Large intestine (tissue), 3 donors: Measurements from ENCODE around the gene GATAD2B. TPM values are rescaled to one million over a fixed set of nuclear protein-coding genes. Genes with fewer than 3 reads are reported as not detected.

Experiments used
- DNase-seq, 2 donors: peaks; one replicate each; pipeline versions ENCODE4 v3.0.0 to v3.0.0-alpha.2; 2013
- H3K27ac ChIP-seq: one replicate; pipeline ENCODE4 v1.5.1; 2013; ENCODE audit warnings: low read length
- H3K27me3 ChIP-seq: 2 replicates; pipeline ENCODE4 v1.6.1; 2013; ENCODE audit warnings: low read length; ENCODE audit not compliant: control insufficient read depth, insufficient read depth
- H3K36me3 ChIP-seq: 2 replicates; pipeline ENCODE4 v1.6.1; 2013; ENCODE audit warnings: low read length; ENCODE audit not compliant: control insufficient read depth, insufficient read depth
- H3K4me1 ChIP-seq: one replicate; pipeline ENCODE4 v1.6.1; 2013; ENCODE audit warnings: low read length; ENCODE audit not compliant: control insufficient read depth, insufficient read depth
- H3K4me3 ChIP-seq: one replicate; pipeline ENCODE4 v1.5.1; 2013; ENCODE audit warnings: low read length
- H3K9me3 ChIP-seq: one replicate; pipeline ENCODE4 v1.6.1; 2013; ENCODE audit warnings: mild to moderate bottlenecking, low read depth, low read length, moderate library complexity; ENCODE audit not compliant: control insufficient read depth
- WGBS: methylation state at CpG from one replicate; pipeline ENCODE4 v1.1.5; 2013; ENCODE audit warnings: low lambda C conversion rate; ENCODE audit not compliant: insufficient coverage; 5-methylcytosine and 5-hydroxymethylcytosine counted together
- polyA plus RNA-seq: library from polyadenylated mRNA; unstranded; fragments of 120-200 nt; gene quantifications from one replicate; pipeline ENCODE4 v1.2.1, GENCODE V29; 2013

Gene GATAD2B
- polyA plus RNA-seq, 1 donor: 13.5 TPM

DNA sequence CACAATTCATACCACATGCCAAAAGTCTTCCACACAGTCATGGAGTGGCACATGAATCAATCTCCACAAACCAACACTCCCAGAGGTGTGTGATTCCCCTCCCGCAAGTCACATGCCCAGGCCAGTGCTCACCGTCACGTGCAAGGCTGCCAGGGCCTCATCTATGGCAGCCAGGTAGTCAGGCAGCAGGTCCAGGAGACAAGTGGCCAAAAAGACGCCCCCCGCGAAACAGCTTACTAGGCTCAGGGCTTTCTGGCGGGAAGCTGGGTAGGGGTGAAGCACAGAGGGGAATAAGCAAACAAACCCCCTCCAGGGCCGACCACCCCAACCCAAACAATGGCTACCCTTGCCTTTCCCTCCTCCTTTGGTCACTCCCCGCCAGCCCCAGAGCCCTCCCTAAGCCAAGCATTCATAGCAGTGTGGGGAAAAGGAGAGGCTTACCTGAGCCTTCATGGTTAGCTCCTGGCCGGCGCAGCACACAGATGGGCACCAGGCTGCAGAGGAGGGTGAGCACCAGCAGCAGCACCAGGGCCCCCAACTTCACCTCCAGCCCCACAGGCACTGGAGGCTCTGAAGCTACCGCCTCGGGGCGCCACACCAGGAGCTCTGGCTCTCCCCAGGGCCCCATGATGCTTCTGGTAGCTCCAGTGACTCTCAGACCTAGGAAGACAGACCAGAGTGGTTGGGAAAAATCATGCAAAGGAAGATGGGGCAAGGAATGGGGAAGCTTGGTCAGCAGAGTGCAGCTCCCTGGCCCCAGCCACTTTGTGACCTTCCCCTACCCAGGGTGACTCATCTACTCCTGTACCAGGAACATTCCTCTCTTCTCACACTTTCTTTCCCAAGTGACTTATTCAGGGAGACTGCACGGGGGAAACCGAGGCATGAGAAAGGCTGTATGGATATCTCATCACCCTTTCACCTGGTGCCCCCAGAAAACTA, 39.6 kb upstream of the GATAD2B start:
- no CpG with 5 or more reads among the region's 16 CpGs for WGBS
- peak overlapping the region; percentile 96 for H3K27ac ChIP-seq
- no peaks in the 10 kb centered on the region for H3K27me3 ChIP-seq
- H3K9me3 ChIP-seq: no peaks in the 10 kb centered on the region
- H3K4me3 ChIP-seq: peak overlapping the region; percentile 81
- peaks cover 18% of the 10 kb centered on the region for H3K36me3 ChIP-seq
- peak in 1 of 2 donors; percentile 70 for DNase-seq
- peaks cover 18% of the 10 kb centered on the region for H3K4me1 ChIP-seq

DNA sequence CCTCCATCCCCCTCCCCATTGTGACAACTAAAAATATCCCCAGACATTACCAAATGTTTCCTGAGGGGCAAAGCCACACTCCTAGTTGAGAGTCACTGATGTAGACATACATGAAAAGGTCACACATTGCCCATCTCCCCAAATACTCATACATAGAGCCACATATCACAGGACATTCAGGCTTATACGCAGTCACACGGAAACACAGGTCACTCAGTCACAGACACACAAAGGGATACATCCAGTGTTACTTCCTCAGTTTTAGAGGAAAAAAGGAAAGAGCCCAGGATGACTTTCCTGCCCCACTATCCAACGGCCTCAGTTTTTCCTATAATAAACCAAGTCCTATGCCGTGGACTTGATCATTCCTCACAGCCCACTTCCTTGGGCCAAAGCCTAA, 38.6 kb upstream of the GATAD2B start:
- Histone ChIP-seq H3K9me3 (no peaks in the 10 kb centered on the region), H3K27ac (peak overlapping the region; percentile 96), H3K27me3 (no peaks in the 10 kb centered on the region), H3K4me1 (peaks cover 27% of the 10 kb centered on the region), H3K36me3 (peaks cover 18% of the 10 kb centered on the region), H3K4me3 (peak overlapping the region; percentile 81)
- WGBS: 60% methylated on average over 1 of the region's 4 CpGs
- DNase-seq: no peak

DNA sequence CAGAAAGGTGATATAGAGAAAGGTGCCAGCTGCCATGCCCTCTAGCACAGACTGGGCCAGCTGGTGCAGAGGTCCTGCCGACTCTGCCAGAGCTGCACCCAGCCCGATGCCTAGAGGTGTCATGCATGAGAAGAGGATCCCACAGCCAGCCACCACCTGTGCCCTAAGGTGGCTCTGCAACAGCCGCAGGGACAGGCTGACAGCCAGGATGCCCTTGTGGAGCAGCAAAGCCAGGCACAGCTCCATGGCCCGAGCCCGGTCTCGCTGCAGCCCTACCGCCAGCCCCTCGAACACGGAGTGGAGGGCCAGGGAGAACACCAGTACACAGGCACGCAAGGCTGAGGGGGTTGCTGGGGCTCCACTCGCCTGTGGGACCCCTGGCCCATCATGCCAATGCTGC, 37.4 kb upstream of the GATAD2B start:
- Histone ChIP-seq H3K27ac (no peak overlapping the region), H3K4me1 (peaks cover 31% of the 10 kb centered on the region)

DNA sequence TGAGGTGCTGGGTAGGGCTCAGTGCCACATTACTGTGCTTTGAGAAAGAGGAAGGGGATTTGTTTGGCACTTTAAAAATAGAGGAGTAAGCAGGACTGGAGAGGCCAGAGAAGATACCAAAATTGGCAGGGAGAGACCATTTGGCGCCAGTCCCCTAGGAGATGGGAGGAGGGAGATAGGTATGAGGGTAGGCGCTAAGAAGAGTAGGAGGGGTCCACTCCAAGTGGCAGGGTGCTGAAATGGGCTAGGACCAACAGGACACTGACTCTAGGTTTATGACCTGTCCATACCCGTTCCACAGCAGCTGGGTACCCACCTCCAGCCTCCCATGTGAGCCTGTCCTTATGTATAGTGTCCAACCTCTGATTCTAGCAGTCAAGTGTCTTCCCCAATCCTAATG, 36.7 kb upstream of the GATAD2B start:
- H3K4me1 ChIP-seq: peaks cover 32% of the 10 kb centered on the region
- no peaks in the 10 kb centered on the region for H3K9me3 ChIP-seq
- WGBS: no CpG with 5 or more reads among the region's 3 CpGs
- no peak overlapping the region for H3K27ac ChIP-seq
- no peaks in the 10 kb centered on the region for H3K27me3 ChIP-seq
- peaks cover 23% of the 10 kb centered on the region for H3K36me3 ChIP-seq
- H3K4me3 ChIP-seq: no peak overlapping the region
- no peak for DNase-seq

More for the DNA sequence above, 37.4 kb upstream of the GATAD2B start:
- DNase-seq: no peak
- H3K9me3 ChIP-seq: no peaks in the 10 kb centered on the region
- WGBS: no CpG with 5 or more reads among the region's 11 CpGs
- no peaks in the 10 kb centered on the region for H3K27me3 ChIP-seq
- H3K4me3 ChIP-seq: no peak overlapping the region
- H3K36me3 ChIP-seq: peaks cover 18% of the 10 kb centered on the region

DNA sequence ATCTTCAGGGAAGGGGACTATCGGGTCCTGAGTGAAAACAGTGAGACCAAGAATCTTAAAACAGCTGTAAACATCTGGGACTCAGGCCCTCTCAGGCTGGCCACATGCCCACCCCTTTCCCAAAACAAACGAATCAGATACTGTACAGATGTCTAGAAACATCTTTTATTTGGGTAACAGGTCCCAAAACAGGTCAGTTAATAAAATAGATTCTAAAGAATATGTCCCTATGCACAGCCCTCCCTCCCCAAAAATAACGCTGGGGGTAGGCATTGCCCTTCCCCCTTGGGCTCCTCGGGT, 36.1 kb upstream of the GATAD2B start:
- H3K9me3 ChIP-seq: no peaks in the 10 kb centered on the region
- whole genome bisulfite sequencing: 0% methylated on average over 1 of the region's 4 CpGs
- peak overlapping the region; percentile 14 for H3K27ac ChIP-seq
- H3K4me3 ChIP-seq: peak overlapping the region; percentile 19
- peaks cover 28% of the 10 kb centered on the region for H3K36me3 ChIP-seq
- H3K4me1 ChIP-seq: peaks cover 37% of the 10 kb centered on the region
- no peaks in the 10 kb centered on the region for H3K27me3 ChIP-seq
- no peak for DNase-seq

DNA sequence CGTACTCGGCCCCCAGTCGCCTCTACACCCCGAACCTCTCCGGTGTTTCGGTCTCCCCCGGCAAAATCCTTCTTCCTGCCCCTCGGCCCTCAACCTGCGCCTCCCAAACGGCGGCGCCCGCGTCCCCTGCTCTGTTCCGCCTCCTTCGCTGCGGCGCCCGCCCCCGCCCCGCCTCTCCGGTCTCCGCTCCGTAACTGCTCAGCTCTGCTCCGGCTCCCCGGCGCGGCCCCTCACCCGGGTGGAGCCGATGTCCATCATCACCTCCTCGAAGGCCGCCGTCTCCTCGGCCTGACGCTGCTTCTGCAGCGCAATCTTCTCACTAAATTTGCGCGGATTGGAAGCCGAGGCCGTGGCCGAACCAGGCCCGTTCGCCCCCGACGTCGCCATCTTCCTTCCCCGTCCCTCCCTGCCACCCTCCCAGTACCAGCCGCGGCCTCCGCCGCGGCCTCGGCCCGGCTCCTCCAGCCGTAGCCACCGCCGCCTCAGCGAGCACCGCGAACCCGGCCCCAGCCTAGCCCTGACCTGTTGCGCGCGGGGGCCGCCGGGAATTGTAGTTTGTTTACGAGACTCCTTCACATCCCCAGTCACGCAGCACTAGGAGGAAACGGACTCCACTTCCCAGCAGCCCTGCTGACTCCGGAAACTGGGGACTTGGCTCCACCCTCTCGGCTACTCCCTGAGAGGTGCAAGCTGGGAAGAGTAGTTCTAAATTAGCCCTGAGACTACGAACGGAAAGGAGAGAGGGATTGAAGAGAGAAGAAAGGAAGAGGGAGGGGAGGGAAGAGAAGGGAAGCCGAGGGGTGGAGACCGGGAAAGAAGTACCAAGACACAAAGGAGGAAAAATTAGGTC, 35.6 kb upstream of the GATAD2B start, which contains the start of gene CRTC2:
Gene CRTC2 (minus strand): TSS at position 502 of the 850 bp plus-strand sequence. CDS start 115 bp downstream, at position 387.
- peak within 1 kb of the TSS; percentile 77 for H3K27ac ChIP-seq
- peak; percentile 98 to 99 for DNase-seq
- WGBS: 5% methylated on average over 4 of the region's 75 CpGs
- peak within 1 kb of the TSS; percentile 80 for H3K4me3 ChIP-seq
- H3K4me1 ChIP-seq: peaks cover 37% of the 10 kb centered on the region
- H3K27me3 ChIP-seq: no peaks in the 10 kb centered on the region
- peaks cover 34% of the 10 kb centered on the region for H3K36me3 ChIP-seq
- H3K9me3 ChIP-seq: no peaks in the 10 kb centered on the region

DNA sequence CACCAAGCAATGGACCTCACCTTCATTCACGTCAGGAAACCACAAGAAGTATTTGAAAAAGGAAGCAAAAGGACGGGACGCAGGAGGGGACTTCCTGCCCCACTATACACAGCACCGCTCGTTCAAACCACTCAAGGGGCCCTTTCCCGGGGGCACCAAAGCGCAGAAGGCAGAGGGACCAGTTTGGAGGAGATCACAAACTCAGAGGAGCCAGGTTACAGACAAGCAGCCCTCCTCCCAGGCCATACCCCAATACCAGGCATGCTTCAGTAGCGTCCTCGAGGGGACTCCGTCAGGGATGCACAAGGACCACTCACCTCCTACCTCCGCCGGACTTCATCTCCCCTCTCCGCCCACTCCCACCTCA, 35.0 kb upstream of the GATAD2B start:
- H3K9me3 ChIP-seq: no peaks in the 10 kb centered on the region
- no CpG with 5 or more reads among the region's 13 CpGs for WGBS
- DNase-seq: no peak
- peak overlapping the region; percentile 77 for H3K27ac ChIP-seq
- H3K4me1 ChIP-seq: peaks cover 37% of the 10 kb centered on the region
- peak overlapping the region; percentile 80 for H3K4me3 ChIP-seq
- peaks cover 36% of the 10 kb centered on the region for H3K36me3 ChIP-seq
- no peaks in the 10 kb centered on the region for H3K27me3 ChIP-seq

DNA sequence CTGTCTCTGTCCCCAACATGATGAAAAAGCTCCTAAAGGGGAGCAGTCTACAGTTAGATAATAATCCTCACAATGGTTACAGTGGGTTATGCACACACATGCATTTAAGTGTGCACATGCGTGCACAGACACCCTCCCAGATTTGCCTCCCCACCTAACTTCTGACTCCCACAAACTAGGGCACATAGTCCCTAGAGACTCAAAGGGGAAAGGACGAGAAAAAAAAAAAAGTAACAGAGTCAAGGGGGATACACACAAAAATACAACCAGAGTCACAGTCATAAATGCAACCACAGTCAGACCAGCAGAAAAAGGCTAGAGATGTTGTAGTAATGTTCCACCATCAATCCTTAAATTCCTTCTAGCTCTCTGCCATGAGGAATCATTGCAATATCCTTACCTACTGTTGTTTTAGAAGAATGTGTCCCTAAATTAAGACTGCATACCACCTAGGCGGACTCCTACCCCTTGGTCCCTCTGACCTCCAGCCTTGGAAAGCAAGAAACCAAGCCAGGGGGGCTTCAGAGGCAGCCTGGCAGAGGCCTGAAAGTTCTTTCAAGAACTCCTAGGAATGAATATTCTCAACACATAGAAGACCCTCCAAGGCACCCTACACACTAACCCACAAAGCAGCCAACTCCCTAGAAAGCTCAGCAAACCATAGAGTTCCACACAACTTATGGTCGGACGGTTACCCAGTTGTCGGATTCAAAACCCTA, 34.4 kb upstream of the GATAD2B start:
- Histone ChIP-seq H3K4me3 (peak overlapping the region; percentile 80), H3K36me3 (peaks cover 42% of the 10 kb centered on the region), H3K27ac (peak overlapping the region; percentile 77), H3K4me1 (peaks cover 32% of the 10 kb centered on the region), H3K9me3 (no peaks in the 10 kb centered on the region), H3K27me3 (no peaks in the 10 kb centered on the region)
- no peak for DNase-seq
- WGBS: no CpG with 5 or more reads among the region's 6 CpGs

DNA sequence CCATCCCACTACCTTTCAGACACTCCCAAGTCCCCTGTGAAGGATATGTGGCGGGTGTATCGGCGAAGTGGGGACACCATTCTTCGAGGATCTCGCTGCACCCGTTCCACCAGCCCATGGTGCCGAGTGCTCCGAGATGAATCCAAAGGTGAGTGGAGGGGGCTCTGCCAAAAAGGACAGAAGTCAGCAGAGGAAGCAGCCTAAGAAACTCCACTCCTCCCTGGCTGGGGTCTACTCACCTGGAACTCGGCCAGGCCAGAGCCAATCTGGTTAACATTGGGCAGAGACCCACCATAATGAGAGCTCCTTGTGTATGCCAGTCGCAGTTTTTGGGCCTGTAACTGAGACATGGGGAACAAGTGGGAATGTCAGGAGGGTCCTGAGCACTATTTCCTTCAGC, 32.1 kb upstream of the GATAD2B start:
- Histone ChIP-seq H3K36me3 (peaks cover 50% of the 10 kb centered on the region), H3K4me1 (peaks cover 23% of the 10 kb centered on the region), H3K27ac (no peak overlapping the region), H3K9me3 (no peaks in the 10 kb centered on the region), H3K4me3 (no peak overlapping the region), H3K27me3 (no peaks in the 10 kb centered on the region)
- WGBS: no CpG with 5 or more reads among the region's 10 CpGs
- DNase-seq: no peak

DNA sequence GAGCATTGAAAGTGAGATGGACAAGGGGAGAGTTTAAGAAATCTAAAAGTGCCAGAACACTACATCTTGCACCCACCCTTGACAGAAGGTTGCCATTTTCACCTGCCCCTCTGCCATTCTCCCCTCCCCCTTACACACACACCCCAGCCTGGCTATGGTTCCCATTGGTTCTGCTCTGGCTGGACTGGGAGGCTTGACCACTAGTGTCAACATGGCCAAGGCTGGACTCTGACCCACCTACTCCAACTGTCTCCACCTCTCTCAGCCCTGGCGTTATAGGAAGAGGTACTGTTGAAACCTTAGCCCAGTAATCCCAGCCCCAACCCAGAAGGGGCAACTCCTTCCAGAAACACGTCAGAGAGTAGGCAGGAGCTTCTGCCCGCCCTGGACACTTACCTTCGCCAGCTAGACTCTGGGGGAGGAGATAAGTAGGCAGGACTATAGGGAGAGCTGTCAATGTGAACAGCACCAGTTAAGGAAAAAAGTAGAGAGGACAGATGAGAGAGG, 31.1 kb upstream of the GATAD2B start:
- no CpG with 5 or more reads among the region's 4 CpGs for WGBS
- DNase-seq: no peak
- Histone ChIP-seq H3K4me3 (no peak overlapping the region), H3K9me3 (no peaks in the 10 kb centered on the region), H3K27ac (no peak overlapping the region), H3K36me3 (peaks cover 51% of the 10 kb centered on the region), H3K27me3 (no peaks in the 10 kb centered on the region), H3K4me1 (peaks cover 23% of the 10 kb centered on the region)
